ENCODE measurements around the gene COL7A1. TPM values are rescaled to one million over a fixed set of nuclear protein-coding genes. Genes with fewer than 3 reads are reported as not detected.

The COL7A1 gene
- total and polyA plus RNA-seq, 4 donors: 4.3 to 18.7 (median 8.5) TPM

- peaks cover 0 to 3% (median 0%) of the 10 kb centered on the region in 4 donors for H3K9me3 ChIP-seq (ENCODE audit: control insufficient read depth in 4 of 4, insufficient read depth in 3 of 4, low read length in 3 of 4)
- no peaks in the 10 kb centered on the region for H3K27me3 ChIP-seq (ENCODE audit: control insufficient read depth in 3 of 3, insufficient read depth in 3 of 3, low read length in 2 of 3)
- ATAC-seq (ENCODE audit: insufficient read depth, low FRiP score): no peak
- no peak overlapping the region for H3K27ac ChIP-seq (ENCODE audit: low read depth in 1 of 2, low read length in 1 of 2)
- TF ChIP-seq, protein P1, sequence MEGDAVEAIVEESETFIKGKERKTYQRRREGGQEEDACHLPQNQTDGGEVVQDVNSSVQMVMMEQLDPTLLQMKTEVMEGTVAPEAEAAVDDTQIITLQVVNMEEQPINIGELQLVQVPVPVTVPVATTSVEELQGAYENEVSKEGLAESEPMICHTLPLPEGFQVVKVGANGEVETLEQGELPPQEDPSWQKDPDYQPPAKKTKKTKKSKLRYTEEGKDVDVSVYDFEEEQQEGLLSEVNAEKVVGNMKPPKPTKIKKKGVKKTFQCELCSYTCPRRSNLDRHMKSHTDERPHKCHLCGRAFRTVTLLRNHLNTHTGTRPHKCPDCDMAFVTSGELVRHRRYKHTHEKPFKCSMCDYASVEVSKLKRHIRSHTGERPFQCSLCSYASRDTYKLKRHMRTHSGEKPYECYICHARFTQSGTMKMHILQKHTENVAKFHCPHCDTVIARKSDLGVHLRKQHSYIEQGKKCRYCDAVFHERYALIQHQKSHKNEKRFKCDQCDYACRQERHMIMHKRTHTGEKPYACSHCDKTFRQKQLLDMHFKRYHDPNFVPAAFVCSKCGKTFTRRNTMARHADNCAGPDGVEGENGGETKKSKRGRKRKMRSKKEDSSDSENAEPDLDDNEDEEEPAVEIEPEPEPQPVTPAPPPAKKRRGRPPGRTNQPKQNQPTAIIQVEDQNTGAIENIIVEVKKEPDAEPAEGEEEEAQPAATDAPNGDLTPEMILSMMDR (IDR thresholded peaks at IDR 0.05; ENCODE audit: control extremely low read depth, extremely low read depth): no peak
- H3K4me1 ChIP-seq (ENCODE audit: control insufficient read depth in 5 of 5, insufficient read depth in 5 of 5, low read length in 5 of 5): no peaks in the 10 kb centered on the region
- H3K4me3 ChIP-seq: no peak overlapping the region
- DNase-seq: no peak
- no peak overlapping the region for H3K9ac ChIP-seq (ENCODE audit: insufficient read depth in 1 of 2, low read length in 2 of 2)
- 93 to 98% methylated on average over 6 of the region's 6 CpGs for WGBS, 2 donors
- peaks cover 0 to 26% (median 7%) of the 10 kb centered on the region in 4 donors for H3K36me3 ChIP-seq (ENCODE audit: control insufficient read depth in 4 of 4, insufficient read depth in 4 of 4, low read length in 4 of 4)
These were observed 30.5 kb upstream of the COL7A1 start for GRCh38 chr3:48625600-48625999.

GRCh38 chr3:48624767-48625166 lies 29.6 kb upstream of the COL7A1 start:
- H3K9ac ChIP-seq (ENCODE audit: insufficient read depth in 1 of 2, low read length in 2 of 2): no peak overlapping the region
- H3K4me3 ChIP-seq: no peak overlapping the region
- TF ChIP-seq, protein P1 (IDR thresholded peaks at IDR 0.05; ENCODE audit: control extremely low read depth, extremely low read depth): no peak
- ATAC-seq (ENCODE audit: insufficient read depth, low FRiP score) (no peak), DNase-seq (no peak)
- no peaks in the 10 kb centered on the region for H3K27me3 ChIP-seq (ENCODE audit: control insufficient read depth in 3 of 3, insufficient read depth in 3 of 3, low read length in 2 of 3)
- H3K4me1 ChIP-seq (ENCODE audit: control insufficient read depth in 5 of 5, insufficient read depth in 5 of 5, low read length in 5 of 5): no peaks in the 10 kb centered on the region
- H3K36me3 ChIP-seq (ENCODE audit: control insufficient read depth in 4 of 4, insufficient read depth in 4 of 4, low read length in 4 of 4): peaks cover 0 to 26% (median 5%) of the 10 kb centered on the region in 4 donors
- WGBS, 2 donors: 94 to 96% methylated on average over 10 of the region's 10 CpGs
- H3K9me3 ChIP-seq (ENCODE audit: control insufficient read depth in 4 of 4, insufficient read depth in 3 of 4, low read length in 3 of 4): peaks cover 0 to 3% (median 0%) of the 10 kb centered on the region in 4 donors
- no peak overlapping the region for H3K27ac ChIP-seq (ENCODE audit: low read depth in 1 of 2, low read length in 1 of 2)

- DNase-seq (peak in 2 of 3 donors; percentile 8 to 44), ATAC-seq (ENCODE audit: insufficient read depth, low FRiP score) (no peak)
- no peak overlapping the region for H3K27ac ChIP-seq (ENCODE audit: low read depth in 1 of 2, low read length in 1 of 2)
- peaks cover 0 to 3% (median 0%) of the 10 kb centered on the region in 4 donors for H3K9me3 ChIP-seq (ENCODE audit: control insufficient read depth in 4 of 4, insufficient read depth in 3 of 4, low read length in 3 of 4)
- WGBS, 2 donors: 67 to 73% methylated on average over 6 of the region's 6 CpGs
- H3K36me3 ChIP-seq (ENCODE audit: control insufficient read depth in 4 of 4, insufficient read depth in 4 of 4, low read length in 4 of 4): peaks cover 0 to 26% (median 5%) of the 10 kb centered on the region in 4 donors
- no peaks in the 10 kb centered on the region for H3K4me1 ChIP-seq (ENCODE audit: control insufficient read depth in 5 of 5, insufficient read depth in 5 of 5, low read length in 5 of 5)
- H3K27me3 ChIP-seq (ENCODE audit: control insufficient read depth in 3 of 3, insufficient read depth in 3 of 3, low read length in 2 of 3): no peaks in the 10 kb centered on the region
- no peak overlapping the region for H3K9ac ChIP-seq (ENCODE audit: insufficient read depth in 1 of 2, low read length in 2 of 2)
- TF ChIP-seq, protein P1 (IDR thresholded peaks at IDR 0.05; ENCODE audit: control extremely low read depth, extremely low read depth): no peak
- no peak overlapping the region for H3K4me3 ChIP-seq
These were observed 28.9 kb upstream of the COL7A1 start for GRCh38 chr3:48623851-48624547.

All from lung (tissue), 12 donors.